ENCODE data around the gene MRPL36.

MRPL36 gene

DNA sequence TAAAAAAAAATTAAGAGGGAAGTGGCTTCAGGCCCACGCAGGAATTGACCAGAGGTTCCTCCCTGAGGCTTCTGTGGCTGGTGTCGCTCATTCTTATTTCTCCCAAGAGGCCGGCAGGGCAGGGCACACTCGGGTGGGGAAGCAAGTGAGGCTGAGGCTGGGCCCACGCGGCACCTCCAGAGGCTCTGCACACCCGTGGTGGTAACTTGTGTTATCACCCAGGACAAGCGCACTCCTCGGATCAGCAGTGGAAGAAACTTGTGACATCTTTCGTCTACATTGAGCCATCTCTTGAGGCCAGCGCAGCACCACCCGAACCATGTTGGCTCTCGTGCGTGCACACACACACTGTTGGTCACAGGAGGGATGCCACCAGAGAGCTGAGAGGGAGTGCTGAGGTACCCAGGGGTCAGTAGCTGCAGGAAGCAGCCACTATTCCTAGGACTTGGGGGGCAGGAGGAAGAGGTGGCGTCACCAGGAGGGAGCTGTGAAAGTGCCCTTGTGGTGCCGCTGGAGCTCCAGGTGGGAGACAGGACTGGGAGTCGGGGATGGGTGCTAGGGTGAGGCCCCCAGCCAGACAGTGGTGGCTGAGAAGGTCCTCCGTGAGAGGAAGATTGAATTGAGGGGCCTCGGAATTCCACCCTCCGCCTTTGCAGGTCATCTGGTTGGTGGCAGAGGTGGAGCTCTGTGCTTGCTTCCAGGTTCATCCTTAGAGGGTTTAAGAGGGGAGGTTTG is 8.0 kb upstream of the MRPL36 start:
- no peak overlapping the region for H3K9ac ChIP-seq (ENCODE audit: low read length)
- no peaks in the 10 kb centered on the region for H3K9me3 ChIP-seq (ENCODE audit: control insufficient read depth, low read length)
- H3K4me3 ChIP-seq (ENCODE audit: low read length): no peak overlapping the region
- H3K4me1 ChIP-seq (ENCODE audit: control insufficient read depth, insufficient read depth, low read length): peaks cover 9% of the 10 kb centered on the region
- H3K27me3 ChIP-seq (replicated peaks; ENCODE audit: control insufficient read depth, insufficient read depth, low read length): no peaks in the 10 kb centered on the region
- H3K36me3 ChIP-seq (ENCODE audit: control insufficient read depth, insufficient read depth, low read length, severe bottlenecking): peaks cover 96% of the 10 kb centered on the region
- DNase-seq (ENCODE audit: low read depth): no peak

DNA sequence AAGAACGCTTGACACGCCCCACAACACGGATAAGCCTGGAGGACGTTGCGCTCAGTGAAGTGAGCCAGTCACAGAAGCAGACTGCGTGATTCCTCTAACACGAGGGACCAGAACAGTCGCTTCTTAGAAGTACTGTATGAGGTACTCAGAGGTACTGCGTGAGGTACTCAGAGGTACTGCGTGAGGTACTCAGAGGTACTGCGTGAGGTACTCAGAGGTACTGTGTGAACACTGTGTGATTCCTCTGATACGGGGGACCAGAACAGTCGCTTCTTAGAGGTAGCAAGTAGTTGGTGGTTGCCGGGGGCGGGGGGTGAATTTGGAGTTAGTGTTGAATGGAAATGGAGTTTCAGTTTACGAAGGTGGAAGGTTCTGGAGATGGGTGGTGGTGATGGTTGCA is 7.3 kb upstream of the MRPL36 start:
- no peaks in the 10 kb centered on the region for H3K27me3 ChIP-seq (replicated peaks; ENCODE audit: control insufficient read depth, insufficient read depth, low read length)
- H3K4me3 ChIP-seq (ENCODE audit: low read length): no peak overlapping the region
- no peaks in the 10 kb centered on the region for H3K9me3 ChIP-seq (ENCODE audit: control insufficient read depth, low read length)
- no peak for DNase-seq (ENCODE audit: low read depth)
- peaks cover 12% of the 10 kb centered on the region for H3K4me1 ChIP-seq (ENCODE audit: control insufficient read depth, insufficient read depth, low read length)
- H3K36me3 ChIP-seq (ENCODE audit: control insufficient read depth, insufficient read depth, low read length, severe bottlenecking): peaks cover 90% of the 10 kb centered on the region
- H3K9ac ChIP-seq (ENCODE audit: low read length): no peak overlapping the region

DNA sequence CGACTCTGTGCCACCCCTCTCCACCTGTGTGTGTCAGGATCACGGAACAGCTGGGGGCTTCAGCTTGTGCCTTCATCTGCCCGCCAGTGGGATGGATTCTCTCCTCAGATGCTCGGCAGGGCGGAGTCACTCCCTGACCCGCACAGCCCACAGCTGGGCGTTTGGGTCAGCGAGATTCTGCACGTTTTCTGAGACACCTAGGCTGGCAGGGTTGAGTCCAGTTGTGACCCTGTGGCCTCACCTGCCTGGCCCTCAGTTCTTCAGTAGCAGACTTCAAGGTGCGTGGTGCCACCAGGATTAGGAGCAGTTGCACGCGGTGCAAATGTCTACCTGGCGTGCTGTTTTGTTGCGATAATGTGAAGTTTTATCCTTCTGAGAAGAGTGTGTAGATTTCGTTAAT is 6.6 kb upstream of the MRPL36 start:
- no peaks in the 10 kb centered on the region for H3K27me3 ChIP-seq (replicated peaks; ENCODE audit: control insufficient read depth, insufficient read depth, low read length)
- H3K4me1 ChIP-seq (ENCODE audit: control insufficient read depth, insufficient read depth, low read length): peaks cover 14% of the 10 kb centered on the region
- no peaks in the 10 kb centered on the region for H3K9me3 ChIP-seq (ENCODE audit: control insufficient read depth, low read length)
- DNase-seq (ENCODE audit: low read depth): no peak
- H3K9ac ChIP-seq (ENCODE audit: low read length): no peak overlapping the region
- H3K36me3 ChIP-seq (ENCODE audit: control insufficient read depth, insufficient read depth, low read length, severe bottlenecking): peaks cover 83% of the 10 kb centered on the region
- no peak overlapping the region for H3K4me3 ChIP-seq (ENCODE audit: low read length)

DNA sequence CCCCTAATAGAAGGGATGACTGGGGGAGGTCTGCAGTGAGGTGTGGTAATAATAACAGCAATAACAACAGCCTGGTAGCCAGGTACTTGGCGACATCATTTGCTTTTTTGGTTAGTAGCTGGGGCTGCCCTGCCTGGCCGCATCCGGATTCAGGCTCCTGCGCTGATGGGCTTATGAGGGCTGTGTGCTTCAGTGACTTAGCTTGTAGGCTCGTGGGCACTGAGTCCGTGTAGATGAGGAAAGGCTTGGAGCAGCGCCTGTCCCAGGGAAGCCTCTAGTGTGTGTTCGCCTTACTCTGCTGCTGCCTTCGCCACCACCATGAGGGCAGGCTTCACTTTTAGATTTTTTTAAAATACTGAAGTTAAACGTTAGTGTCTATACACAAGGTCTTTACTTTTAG is 6.1 kb upstream of the MRPL36 start:
- Histone ChIP-seq H3K4me1 (ENCODE audit: control insufficient read depth, insufficient read depth, low read length) (peaks cover 16% of the 10 kb centered on the region), H3K4me3 (ENCODE audit: low read length) (no peak overlapping the region), H3K27me3 (replicated peaks; ENCODE audit: control insufficient read depth, insufficient read depth, low read length) (no peaks in the 10 kb centered on the region), H3K9ac (ENCODE audit: low read length) (no peak overlapping the region), H3K9me3 (ENCODE audit: control insufficient read depth, low read length) (no peaks in the 10 kb centered on the region), H3K36me3 (ENCODE audit: control insufficient read depth, insufficient read depth, low read length, severe bottlenecking) (peaks cover 78% of the 10 kb centered on the region)
- no peak for DNase-seq (ENCODE audit: low read depth)

DNA sequence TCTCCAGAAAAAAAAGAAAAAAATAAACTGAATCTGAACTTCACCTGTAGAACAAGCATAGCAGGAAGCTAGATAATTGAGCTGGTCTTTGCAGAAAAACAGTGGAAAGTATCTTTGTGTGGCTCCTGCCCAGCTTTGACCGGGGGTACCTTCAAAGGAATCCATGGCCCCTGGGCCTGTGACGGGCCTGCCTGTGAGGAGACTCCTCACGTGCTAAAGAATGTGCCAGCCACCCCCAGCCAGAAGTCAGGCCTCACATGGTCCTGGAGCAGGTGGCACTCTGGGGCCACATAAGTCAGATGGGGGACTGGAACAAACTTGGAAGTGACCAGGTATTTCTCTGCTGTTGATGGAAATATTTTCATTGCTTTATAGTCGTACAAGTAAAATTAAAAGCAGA is 5.7 kb upstream of the MRPL36 start:
- no peak overlapping the region for H3K9ac ChIP-seq (ENCODE audit: low read length)
- H3K9me3 ChIP-seq (ENCODE audit: control insufficient read depth, low read length): no peaks in the 10 kb centered on the region
- H3K4me3 ChIP-seq (ENCODE audit: low read length): no peak overlapping the region
- H3K36me3 ChIP-seq (ENCODE audit: control insufficient read depth, insufficient read depth, low read length, severe bottlenecking): peaks cover 74% of the 10 kb centered on the region
- no peak for DNase-seq (ENCODE audit: low read depth)
- no peaks in the 10 kb centered on the region for H3K27me3 ChIP-seq (replicated peaks; ENCODE audit: control insufficient read depth, insufficient read depth, low read length)
- H3K4me1 ChIP-seq (ENCODE audit: control insufficient read depth, insufficient read depth, low read length): peaks cover 20% of the 10 kb centered on the region

DNA sequence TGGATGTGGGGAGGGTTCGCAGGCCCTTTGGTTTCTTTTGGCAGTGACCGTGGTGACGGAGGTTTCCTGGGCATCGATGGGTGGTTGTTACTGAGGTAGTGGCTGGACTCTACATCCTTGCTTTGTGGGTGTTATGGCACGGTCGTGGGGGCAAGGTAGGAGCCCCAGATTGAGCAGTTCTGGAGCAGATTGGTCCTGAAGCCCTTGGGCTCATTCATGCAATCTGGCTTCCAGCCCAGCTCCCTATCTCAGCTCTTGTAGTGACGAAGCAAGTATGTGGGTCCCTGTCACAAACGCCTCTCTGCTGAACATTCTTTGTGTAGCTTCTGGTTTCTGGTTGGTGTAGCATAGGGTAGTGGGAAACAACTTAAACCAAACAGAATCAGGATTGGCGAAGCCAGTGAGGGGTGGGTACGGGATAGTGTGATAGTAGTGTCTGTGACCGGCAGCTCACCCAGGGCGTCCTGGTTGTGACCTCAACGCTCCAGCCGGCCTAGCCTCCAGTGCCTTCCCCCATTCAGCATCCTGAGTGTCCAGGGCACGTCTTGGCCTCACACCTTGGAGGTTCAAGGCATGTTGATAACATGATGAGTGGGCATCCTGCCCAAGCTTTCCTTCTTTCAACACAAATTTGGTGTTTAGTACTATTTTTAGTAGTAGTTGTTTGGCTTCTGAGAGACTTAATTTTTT is 4.5 kb upstream of the MRPL36 start:
- Histone ChIP-seq H3K36me3 (ENCODE audit: control insufficient read depth, insufficient read depth, low read length, severe bottlenecking) (peaks cover 62% of the 10 kb centered on the region), H3K4me1 (ENCODE audit: control insufficient read depth, insufficient read depth, low read length) (peaks cover 22% of the 10 kb centered on the region), H3K9ac (ENCODE audit: low read length) (no peak overlapping the region), H3K27me3 (replicated peaks; ENCODE audit: control insufficient read depth, insufficient read depth, low read length) (no peaks in the 10 kb centered on the region), H3K9me3 (ENCODE audit: control insufficient read depth, low read length) (no peaks in the 10 kb centered on the region), H3K4me3 (ENCODE audit: low read length) (no peak overlapping the region)
- DNase-seq (ENCODE audit: low read depth): no peak

DNA sequence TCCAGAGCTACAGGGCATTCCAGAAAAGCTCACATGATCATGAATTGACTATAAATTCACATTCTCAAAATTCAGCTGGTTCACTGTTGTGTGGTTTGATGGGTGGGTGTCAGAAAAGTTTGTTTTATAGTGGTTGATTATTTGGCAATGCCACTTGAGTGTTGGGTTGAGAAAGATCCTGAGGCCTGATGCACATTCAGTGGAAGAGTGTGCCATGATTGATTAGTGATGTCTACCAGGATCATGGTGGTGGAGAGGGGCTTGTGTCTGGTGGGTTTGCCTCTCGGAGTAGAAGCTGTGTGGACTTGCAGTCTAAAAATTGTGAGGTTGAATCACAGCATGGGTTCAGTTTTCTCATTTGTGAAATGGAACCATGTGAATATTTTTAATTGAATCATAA is 3.6 kb upstream of the MRPL36 start:
- Histone ChIP-seq H3K36me3 (ENCODE audit: control insufficient read depth, insufficient read depth, low read length, severe bottlenecking) (peaks cover 61% of the 10 kb centered on the region), H3K4me1 (ENCODE audit: control insufficient read depth, insufficient read depth, low read length) (peaks cover 20% of the 10 kb centered on the region), H3K9ac (ENCODE audit: low read length) (no peak overlapping the region), H3K27me3 (replicated peaks; ENCODE audit: control insufficient read depth, insufficient read depth, low read length) (no peaks in the 10 kb centered on the region), H3K4me3 (ENCODE audit: low read length) (no peak overlapping the region), H3K9me3 (ENCODE audit: control insufficient read depth, low read length) (no peaks in the 10 kb centered on the region)
- no peak for DNase-seq (ENCODE audit: low read depth)

DNA sequence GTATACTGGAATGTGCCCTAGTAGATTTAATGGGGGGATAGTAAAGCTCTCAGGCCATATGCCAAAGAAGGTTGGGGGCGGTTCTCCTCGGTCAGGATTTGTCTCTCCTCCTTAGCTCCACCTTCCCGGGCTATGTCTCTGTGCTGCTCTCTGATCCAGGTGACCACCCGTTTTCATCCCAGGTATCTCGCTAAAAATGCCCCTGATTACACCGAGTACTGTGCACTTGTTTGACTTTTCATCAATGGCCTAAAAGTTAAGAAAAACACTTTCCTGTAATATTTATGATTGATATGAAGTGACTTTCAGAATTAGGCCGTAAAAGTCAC is 2.3 kb upstream of the MRPL36 start:
- Histone ChIP-seq H3K27me3 (replicated peaks; ENCODE audit: control insufficient read depth, insufficient read depth, low read length) (no peaks in the 10 kb centered on the region), H3K4me1 (ENCODE audit: control insufficient read depth, insufficient read depth, low read length) (peaks cover 27% of the 10 kb centered on the region), H3K9me3 (ENCODE audit: control insufficient read depth, low read length) (no peaks in the 10 kb centered on the region), H3K9ac (ENCODE audit: low read length) (peak overlapping the region; percentile 95), H3K4me3 (ENCODE audit: low read length) (peak overlapping the region; percentile 85), H3K36me3 (ENCODE audit: control insufficient read depth, insufficient read depth, low read length, severe bottlenecking) (peaks cover 61% of the 10 kb centered on the region)
- DNase-seq (ENCODE audit: low read depth): no peak

DNA sequence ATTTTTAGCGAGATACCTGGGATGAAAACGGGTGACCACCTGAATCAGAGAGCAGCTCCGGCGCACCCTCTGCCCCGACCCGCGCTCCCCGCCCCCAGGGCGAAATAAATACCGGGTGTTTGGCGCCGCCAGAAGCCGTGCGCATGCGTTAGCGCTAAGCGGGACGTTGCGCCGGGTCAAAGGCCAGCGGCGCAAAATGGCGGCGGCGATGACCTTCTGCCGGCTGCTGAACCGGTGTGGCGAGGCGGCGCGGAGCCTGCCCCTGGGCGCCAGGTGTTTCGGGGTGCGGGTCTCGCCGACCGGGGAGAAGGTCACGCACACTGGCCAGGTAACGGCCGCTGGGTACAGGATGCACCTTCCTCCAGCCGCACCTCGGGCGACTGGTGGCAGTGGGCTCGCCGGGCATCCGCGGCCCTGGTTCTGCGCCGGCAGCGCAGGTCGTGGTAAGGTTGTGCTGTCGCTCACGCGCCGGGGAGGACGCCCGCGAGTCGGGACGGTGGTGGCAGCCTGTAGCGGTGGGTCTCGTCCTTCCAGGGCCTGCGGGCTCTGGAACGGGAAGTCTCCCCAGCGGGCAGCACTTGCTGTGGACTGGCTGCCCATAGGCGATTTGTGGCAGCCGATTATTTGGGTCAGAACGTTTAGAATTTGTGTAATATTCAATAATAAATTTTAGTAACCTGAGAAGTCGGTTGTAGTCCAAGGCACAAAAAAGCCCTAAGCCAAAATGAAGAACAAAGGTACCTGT is 1.8 kb upstream of the MRPL36 start, which contains the start of gene NDUFS6:
Gene NDUFS6, plus strand, starts transcription at position 186 of the 745 bp plus-strand sequence. Its CDS starts 11 bp downstream, at position 197.
- DNase-seq (ENCODE audit: low read depth): peak; percentile 80
- Histone ChIP-seq H3K36me3 (ENCODE audit: control insufficient read depth, insufficient read depth, low read length, severe bottlenecking) (peaks cover 61% of the 10 kb centered on the region), H3K27me3 (replicated peaks; ENCODE audit: control insufficient read depth, insufficient read depth, low read length) (no peaks in the 10 kb centered on the region), H3K9ac (ENCODE audit: low read length) (peak within 1 kb of the TSS; percentile 95), H3K4me1 (ENCODE audit: control insufficient read depth, insufficient read depth, low read length) (peaks cover 29% of the 10 kb centered on the region), H3K4me3 (ENCODE audit: low read length) (peak within 1 kb of the TSS; percentile 85), H3K9me3 (ENCODE audit: control insufficient read depth, low read length) (no peaks in the 10 kb centered on the region)

DNA sequence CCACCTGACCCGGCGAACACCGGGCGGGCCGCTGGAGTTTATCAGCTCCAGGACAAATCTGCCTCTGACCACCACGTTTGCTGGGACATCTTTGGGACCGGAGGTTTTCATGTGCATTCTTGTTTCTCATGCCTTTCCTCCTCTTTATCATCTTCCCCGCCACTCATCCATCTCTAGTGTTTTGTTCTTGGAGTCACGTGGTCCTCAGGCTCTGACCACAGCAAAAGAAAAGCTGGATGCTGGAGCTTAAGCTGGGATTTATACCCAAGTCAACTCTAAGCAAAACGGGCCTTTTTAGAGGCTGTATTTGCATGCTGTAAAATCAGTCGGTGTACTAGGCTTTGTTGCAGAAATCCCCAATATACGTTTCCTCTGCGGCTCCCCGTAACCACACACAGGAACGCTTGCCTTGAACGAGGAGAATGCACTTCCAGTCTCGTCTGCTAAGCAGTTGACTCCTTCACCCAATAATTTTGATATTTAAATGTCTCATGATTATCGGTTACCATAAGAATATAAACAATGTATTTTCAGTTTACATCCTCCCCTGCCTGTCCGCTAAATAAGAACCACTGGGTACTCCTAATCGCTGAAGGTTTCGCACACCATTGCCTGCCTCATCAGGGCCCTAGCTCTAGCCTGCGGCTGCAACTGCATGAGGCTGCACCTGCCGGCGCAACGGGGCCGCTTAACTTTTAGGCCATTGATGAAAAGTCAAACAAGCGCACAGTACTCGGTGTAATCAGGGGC is 1.0 kb upstream of the MRPL36 start:
- Histone ChIP-seq H3K4me1 (ENCODE audit: control insufficient read depth, insufficient read depth, low read length) (peaks cover 29% of the 10 kb centered on the region), H3K36me3 (ENCODE audit: control insufficient read depth, insufficient read depth, low read length, severe bottlenecking) (peaks cover 56% of the 10 kb centered on the region), H3K9me3 (ENCODE audit: control insufficient read depth, low read length) (no peaks in the 10 kb centered on the region), H3K9ac (ENCODE audit: low read length) (peak overlapping the region; percentile 95), H3K4me3 (ENCODE audit: low read length) (peak overlapping the region; percentile 85), H3K27me3 (replicated peaks; ENCODE audit: control insufficient read depth, insufficient read depth, low read length) (no peaks in the 10 kb centered on the region)
- DNase-seq (ENCODE audit: low read depth): peak; percentile 16
